ENCODE measurements around the gene RTL9. TPM values are rescaled to one million over a fixed set of nuclear protein-coding genes. Genes with fewer than 3 reads are reported as not detected.

Gene RTL9
- total RNA-seq: under 0.01 and 0.37 TPM in 2 replicates

DNA sequence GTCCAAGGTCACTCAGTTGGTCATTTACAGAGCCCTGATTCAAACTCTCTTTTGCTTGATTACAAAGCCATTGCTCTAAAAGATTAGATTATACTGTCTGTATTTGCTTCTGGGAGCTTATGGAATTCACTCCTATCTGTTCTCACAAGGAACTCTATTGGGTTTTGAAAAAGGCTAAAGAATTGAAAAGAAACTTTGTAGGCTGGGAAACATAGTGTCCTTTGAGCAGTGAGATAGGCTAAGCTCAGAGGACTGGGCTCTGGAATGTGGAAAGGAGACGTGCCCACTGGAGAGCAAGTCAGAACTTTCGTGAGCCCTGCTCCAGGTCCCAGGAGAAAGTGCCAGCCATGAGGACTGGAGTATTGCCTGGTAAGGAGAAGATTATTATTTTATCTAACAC, at the start of gene RTL9:
Gene RTL9, plus strand, starts transcription at position 301 of the 400 bp plus-strand sequence. CDS start 91,770 bp downstream, outside the sequence.

DNA sequence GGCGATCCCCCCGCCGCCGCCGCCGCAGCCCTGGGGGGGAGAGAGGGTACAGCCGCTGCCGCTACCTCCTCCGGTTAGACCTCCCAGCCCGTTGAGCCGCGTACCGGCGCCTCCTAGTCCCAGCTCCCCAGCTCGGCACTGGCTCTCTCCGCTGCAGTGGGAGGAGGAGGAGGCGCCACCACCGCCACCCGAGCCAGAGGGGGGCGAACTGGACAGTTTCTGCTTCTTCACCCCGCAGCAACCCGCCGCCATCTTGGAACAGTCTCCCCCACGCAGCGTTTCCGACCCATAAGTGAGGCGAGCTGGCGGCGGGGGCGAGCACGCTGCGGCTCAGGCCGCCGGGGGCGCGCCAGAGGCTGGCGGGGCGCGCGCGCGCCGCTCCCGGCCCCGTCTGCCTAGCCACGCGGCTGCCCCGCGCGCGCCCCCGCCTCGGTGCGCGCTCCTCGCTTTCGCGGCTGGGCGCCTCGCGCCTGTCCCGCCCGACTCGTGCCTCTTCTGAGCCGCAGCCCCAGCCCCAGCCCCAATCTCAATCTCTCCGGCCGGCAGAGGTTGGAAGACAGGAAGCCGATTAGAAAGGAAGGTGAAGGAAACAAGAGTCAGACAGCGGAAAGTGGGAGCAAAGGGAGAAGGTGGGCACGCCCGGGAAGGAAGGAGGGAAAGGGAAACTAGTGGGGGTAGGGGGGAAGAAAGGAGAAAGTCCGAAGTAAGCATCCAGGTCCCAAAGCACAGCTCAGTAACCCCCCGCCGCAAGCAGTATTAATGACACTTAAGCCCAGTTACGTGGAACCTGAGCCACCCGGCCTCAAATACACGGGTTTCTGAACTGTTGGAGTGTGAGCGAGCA, 40.6 kb upstream of the RTL9 start, which contains the start of gene AMMECR1:
Gene AMMECR1, minus strand, starts transcription at position 266 of the 844 bp plus-strand sequence. Its CDS starts 14 bp downstream, at position 252.

Other genes with a start within 250 kb of the RTL9 start
- 8.6 and 13.8 TPM in 2 replicates for gene AMMECR1, start 40.8 kb upstream of the RTL9 start, total RNA-seq

Measured in smooth muscle cell of the umbilical artery (primary cell).